ENCODE results near the gene RYR2. TPM values are rescaled to one million over a fixed set of nuclear protein-coding genes. Genes with fewer than 3 reads are reported as not detected.
A peak's percentile ranks its signal among the peaks of the same experiment; 100 is the strongest.

Gene RYR2
- total RNA-seq, 6 donors from 2014 or later: 1.8 to 23.0 (median 3.7) TPM

- H3K36me3 ChIP-seq: no peaks in the 10 kb centered on the region
- no peak for TF ChIP-seq POLR2A (IDR thresholded peaks at IDR 0.05)
- TF ChIP-seq CTCF (IDR thresholded peaks at IDR 0.05): no peak
- TF ChIP-seq EP300 (IDR thresholded peaks at IDR 0.05): no peak
- TF ChIP-seq POLR2AphosphoS5 (IDR thresholded peaks at IDR 0.05): no peak
- H3K4me1 ChIP-seq: no peaks in the 10 kb centered on the region
- 76 to 82% methylated on average over 12 of the region's 12 CpGs for WGBS, 2 donors
- H3K27ac ChIP-seq: no peak overlapping the region
- no peak for ATAC-seq (ENCODE audit: low FRiP score in 2 of 2)
- peak in 1 of 2 donors; percentile 7 for DNase-seq
- H3K9me3 ChIP-seq: no peaks in the 10 kb centered on the region
- H3K4me3 ChIP-seq: no peak overlapping the region
- no peaks in the 10 kb centered on the region for H3K27me3 ChIP-seq
Measured at GRCh38 chr1:237756304-237756967, 714.5 kb downstream of the RYR2 start.

GRCh38 chr1:237759377-237759776 lies 717.4 kb downstream of the RYR2 start:
- no peak overlapping the region for H3K4me3 ChIP-seq
- WGBS, 2 donors: 71 to 79% methylated on average over 5 of the region's 5 CpGs
- TF ChIP-seq POLR2A (IDR thresholded peaks at IDR 0.05) (no peak), CTCF (IDR thresholded peaks at IDR 0.05) (no peak), EP300 (IDR thresholded peaks at IDR 0.05) (no peak), POLR2AphosphoS5 (IDR thresholded peaks at IDR 0.05) (no peak)
- no peaks in the 10 kb centered on the region for H3K27me3 ChIP-seq
- no peak overlapping the region for H3K27ac ChIP-seq
- H3K36me3 ChIP-seq: no peaks in the 10 kb centered on the region
- DNase-seq (no peak), ATAC-seq (ENCODE audit: low FRiP score in 2 of 2) (no peak)
- H3K9me3 ChIP-seq: no peaks in the 10 kb centered on the region
- no peaks in the 10 kb centered on the region for H3K4me1 ChIP-seq

- Histone ChIP-seq H3K9me3 (no peaks in the 10 kb centered on the region), H3K4me1 (no peaks in the 10 kb centered on the region), H3K36me3 (no peaks in the 10 kb centered on the region), H3K27ac (no peak overlapping the region), H3K4me3 (no peak overlapping the region), H3K27me3 (no peaks in the 10 kb centered on the region)
- no peak for TF ChIP-seq CTCF (IDR thresholded peaks at IDR 0.05)
- TF ChIP-seq POLR2AphosphoS5 (IDR thresholded peaks at IDR 0.05): no peak
- no peak for TF ChIP-seq EP300 (IDR thresholded peaks at IDR 0.05)
- no peak for TF ChIP-seq POLR2A (IDR thresholded peaks at IDR 0.05)
- ATAC-seq (ENCODE audit: low FRiP score in 2 of 2) (no peak), DNase-seq (no peak)
- WGBS, 2 donors: 44 to 54% methylated on average over 5 of the region's 5 CpGs
Measured at GRCh38 chr1:237760951-237761350, 719.0 kb downstream of the RYR2 start.

GRCh38 chr1:237763137-237763536 lies 721.2 kb downstream of the RYR2 start:
- TF ChIP-seq EP300 (IDR thresholded peaks at IDR 0.05): no peak
- TF ChIP-seq POLR2A (IDR thresholded peaks at IDR 0.05): no peak
- no peak for TF ChIP-seq POLR2AphosphoS5 (IDR thresholded peaks at IDR 0.05)
- no peak for TF ChIP-seq CTCF (IDR thresholded peaks at IDR 0.05)
- 77 to 82% methylated on average over 7 of the region's 7 CpGs for WGBS, 2 donors
- H3K4me3 ChIP-seq: no peak overlapping the region
- no peak overlapping the region for H3K27ac ChIP-seq
- no peaks in the 10 kb centered on the region for H3K9me3 ChIP-seq
- no peak for DNase-seq
- no peaks in the 10 kb centered on the region for H3K4me1 ChIP-seq
- no peaks in the 10 kb centered on the region for H3K27me3 ChIP-seq
- ATAC-seq (ENCODE audit: low FRiP score in 2 of 2): no peak
- no peaks in the 10 kb centered on the region for H3K36me3 ChIP-seq

- 55 to 67% methylated on average over 2 of the region's 2 CpGs for WGBS, 2 donors
- no peak for DNase-seq
- no peak for TF ChIP-seq POLR2AphosphoS5 (IDR thresholded peaks at IDR 0.05)
- TF ChIP-seq POLR2A (IDR thresholded peaks at IDR 0.05): no peak
- no peak for TF ChIP-seq CTCF (IDR thresholded peaks at IDR 0.05)
- TF ChIP-seq EP300 (IDR thresholded peaks at IDR 0.05): no peak
- no peaks in the 10 kb centered on the region for H3K9me3 ChIP-seq
- H3K36me3 ChIP-seq: no peaks in the 10 kb centered on the region
- no peak overlapping the region for H3K27ac ChIP-seq
- no peak for ATAC-seq (ENCODE audit: low FRiP score in 2 of 2)
- H3K27me3 ChIP-seq: no peaks in the 10 kb centered on the region
- H3K4me3 ChIP-seq: no peak overlapping the region
- no peaks in the 10 kb centered on the region for H3K4me1 ChIP-seq
Measured at GRCh38 chr1:237763751-237764150, 721.8 kb downstream of the RYR2 start.
